Fibroblast of skin of abdomen (primary cell): ENCODE measurements around the gene ARRDC2.
"Not testable (repeated sequence)": the region's sequence is repeated elsewhere in the genome, so short reads cannot be mapped to it uniquely, and the experiment has no call there.

Experiments
- DNase-seq: peaks from one replicate; pipeline ENCODE4 v3.0.0-alpha.2; 2013

ARRDC2 gene

GRCh38 chr19:18017275-18018083 is 9.5 kb downstream of the ARRDC2 start:
- DNase-seq = no peak

DNA sequence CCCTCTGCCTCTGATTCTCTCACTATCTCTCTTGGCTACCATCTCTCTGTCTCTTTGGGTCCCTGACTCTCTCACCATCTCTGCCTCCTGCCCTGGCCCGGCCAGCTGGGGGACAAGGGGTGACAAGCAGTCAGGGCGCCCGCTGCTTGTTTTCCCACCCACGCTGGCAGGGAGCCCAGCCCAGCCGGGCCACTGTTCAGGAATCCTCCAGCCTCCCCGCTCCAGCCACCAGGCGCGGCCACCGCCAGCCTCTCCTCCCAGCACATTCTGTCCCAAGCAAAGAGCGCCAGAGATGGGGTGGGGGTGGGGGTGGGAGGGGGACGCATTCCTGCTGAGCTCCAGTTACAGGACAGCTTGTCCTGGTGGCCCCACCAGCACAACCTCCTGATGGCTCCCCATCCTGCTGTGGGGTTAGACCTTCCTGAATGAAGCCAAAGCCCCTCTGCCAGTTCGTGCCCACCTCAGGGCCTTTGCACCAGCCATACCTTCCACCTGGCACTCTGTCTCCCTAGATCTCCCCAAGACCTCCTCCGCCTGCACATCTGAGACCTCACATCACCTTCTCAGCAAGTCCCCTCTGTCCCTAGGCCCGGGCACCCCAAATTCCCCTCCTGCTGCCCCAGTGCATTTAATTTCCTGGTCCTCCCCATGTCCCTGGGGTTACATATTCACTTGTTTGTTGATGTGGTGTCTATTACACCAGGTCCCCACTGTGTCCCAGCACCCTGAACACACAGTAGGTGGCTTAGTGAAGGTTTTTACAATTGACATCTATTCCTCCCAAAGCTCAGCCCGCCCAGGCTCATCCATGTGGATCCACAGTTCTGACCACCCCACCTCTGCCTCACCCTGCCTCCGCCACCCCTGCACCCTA is 12.5 kb downstream of the ARRDC2 start:
- DNase-seq = peak; percentile 23

GRCh38 chr19:18021121-18021755 is 13.3 kb downstream of the ARRDC2 start:
- peak; percentile 84 for DNase-seq

GRCh38 chr19:18023622-18024251 is 15.8 kb downstream of the ARRDC2 start:
- peak; percentile 68 for DNase-seq

- no peak for DNase-seq
Observed at GRCh38 chr19:18027151-18027550, 19.2 kb downstream of the ARRDC2 start.

DNA sequence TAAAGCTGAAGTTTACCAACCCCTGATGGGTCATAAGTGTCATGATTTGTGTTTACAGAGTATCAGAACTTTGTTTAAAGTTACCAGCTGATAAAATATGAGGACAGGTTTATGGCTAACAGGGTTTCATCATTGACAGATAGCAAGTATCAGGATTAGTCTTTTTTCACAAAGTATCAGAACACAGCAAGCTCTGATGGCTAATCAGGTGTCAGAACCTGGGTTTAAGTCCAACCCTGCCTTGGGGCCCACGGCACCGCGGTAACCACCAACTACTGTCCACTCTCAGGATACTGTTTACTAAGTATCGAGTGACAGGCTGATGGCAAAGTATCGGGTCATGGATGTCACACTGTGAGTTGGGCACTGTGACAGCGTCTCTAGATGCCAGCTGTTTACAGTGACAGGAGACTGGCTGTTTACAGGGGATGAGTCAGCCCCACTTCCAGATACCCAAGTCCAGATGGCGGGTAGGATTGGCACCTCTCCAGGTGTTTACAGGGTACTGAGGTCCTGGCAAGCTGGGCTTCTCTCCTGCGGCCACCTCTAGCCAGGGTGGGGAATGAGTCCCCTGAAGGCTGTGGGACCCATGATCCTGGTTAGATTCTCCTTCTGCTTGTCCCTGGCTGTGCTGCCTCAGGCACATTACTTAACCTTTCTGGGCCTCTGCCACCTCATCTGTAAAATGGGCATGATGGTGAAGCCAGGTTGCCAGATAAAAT is 21.8 kb downstream of the ARRDC2 start:
- no peak for DNase-seq

- not testable (repeated sequence) for DNase-seq
Observed at GRCh38 chr19:18031401-18031800, 23.4 kb downstream of the ARRDC2 start.

DNA sequence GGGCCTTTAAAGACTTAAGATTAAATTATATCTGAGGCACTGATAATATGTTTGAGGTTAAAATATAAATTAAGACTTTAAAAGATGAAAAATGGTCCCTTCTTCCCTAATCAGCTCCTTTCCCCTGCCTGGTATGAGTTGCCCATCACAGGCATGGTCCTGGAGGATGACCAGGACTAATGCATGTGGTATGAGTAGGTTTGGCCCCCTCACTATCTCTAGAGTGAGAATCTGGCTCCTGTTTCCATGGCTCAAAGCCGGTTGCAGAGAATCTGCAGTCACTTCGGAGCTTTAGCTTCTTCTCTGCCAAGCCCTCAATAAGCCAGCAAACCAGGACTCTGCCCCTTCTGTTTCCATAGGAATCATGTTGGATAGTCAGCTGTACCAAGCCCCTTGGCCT is 24.1 kb downstream of the ARRDC2 start:
- DNase-seq = not testable (repeated sequence)

GRCh38 chr19:18041054-18041453 is 33.1 kb downstream of the ARRDC2 start:
- DNase-seq = no peak

DNA sequence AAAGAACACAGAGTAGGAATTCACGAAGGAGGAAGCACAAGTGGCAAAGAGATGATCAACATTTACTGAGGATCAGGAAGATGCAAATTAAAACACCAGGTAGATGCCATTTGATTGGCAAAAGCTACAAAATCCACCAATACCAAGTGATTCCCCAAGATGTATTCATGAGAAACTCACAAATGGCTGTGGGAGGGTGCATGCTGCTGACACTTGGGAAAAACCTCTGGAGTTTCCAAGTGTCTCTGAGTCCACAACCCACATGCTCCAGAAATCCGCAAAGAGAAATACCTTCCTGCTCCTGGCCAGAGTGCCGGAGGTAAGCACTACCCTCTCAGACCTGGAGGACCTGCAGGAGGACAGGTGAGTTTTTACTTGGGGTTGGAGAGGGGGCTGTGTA is 35.7 kb downstream of the ARRDC2 start:
- no peak for DNase-seq

- peak; percentile 58 for DNase-seq
Observed at GRCh38 chr19:18044825-18045304, 36.9 kb downstream of the ARRDC2 start.

DNA sequence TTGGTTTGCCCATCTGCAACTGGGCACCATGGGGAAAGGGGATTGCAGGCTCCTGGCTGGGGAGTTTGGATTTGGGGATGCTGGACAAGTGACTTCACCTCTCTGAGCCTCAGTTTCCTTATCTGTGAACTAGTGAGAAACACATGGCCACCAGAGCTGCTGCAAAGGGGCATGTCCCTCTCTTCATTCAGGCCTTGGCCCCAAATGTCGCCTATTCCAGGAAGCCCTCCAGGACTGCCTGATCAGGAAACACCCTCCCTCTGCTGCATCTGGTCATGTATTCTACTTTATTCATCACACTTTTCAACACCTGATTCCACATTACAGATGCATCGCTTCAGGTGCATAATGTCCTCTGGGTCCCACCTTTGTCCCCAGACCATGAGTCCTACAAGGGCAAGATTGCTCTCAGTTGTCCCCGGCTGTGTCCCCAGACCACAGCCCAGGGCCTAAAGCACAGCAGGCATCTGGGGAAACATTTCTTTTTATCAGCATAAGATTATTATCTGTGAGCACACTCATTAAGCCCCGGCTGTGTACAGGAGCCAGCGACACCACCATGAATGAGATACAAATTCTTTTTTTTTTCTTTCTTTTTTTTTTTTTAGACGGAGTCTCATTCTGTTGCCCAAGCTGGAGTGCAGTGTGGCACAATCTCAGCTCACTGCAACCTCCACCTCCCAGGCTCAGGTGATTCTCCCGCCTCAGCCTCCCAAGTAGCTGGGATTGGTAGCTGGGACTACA is 37.5 kb downstream of the ARRDC2 start:
- no peak for DNase-seq

DNA sequence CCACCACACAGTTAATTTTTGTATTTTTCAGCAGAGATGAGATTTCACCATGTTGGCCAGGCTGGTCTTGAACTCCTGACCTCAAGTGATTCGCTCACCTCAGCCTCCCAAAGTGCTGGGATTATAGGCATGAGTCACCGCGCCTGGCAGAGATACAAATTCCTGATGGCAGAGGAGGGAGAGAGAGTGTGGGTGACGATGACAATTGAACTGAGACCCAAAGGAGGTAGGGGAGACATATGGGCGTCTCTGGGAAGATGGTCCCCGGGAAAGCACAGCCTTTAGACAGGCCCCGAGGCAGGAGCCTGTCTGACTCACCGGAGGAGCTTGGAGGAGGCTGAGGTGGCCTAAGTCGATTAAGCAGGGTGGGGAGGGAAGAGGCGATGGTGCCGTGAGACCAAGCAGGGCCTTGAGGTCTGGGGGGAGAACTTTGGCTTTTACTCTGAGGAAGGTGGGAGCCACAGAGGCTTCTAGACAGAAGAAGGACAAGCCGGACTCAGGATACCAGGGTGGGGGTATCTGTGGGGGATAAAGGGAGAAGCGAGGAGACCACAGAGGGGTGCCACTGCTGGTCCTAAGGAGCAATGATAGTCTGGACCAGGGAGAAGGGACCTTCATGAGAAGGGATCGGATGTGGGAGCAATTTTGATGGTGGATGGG is 38.2 kb downstream of the ARRDC2 start:
- DNase-seq = peak; percentile 88

DNA sequence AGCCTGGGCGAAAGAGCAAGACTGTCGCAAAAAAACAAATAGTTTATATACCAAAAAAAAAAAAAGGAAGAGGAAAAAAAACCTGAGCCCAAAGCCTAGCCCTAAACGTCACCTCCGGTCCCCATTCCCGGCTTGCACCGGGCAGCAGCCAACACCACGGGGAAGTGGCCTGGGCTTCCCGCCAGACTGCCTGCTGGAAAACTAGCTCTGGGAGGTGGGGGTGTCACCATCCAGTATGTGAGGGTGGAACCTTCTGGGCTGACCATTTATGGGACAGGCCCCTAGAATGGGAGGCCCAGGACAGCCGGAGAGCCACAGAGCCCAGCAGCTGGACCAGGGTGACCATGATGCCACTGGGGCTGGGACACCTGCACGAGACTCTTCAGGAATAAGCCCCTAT is 41.4 kb downstream of the ARRDC2 start:
- DNase-seq = no peak

GRCh38 chr19:18051887-18052286 is 43.9 kb downstream of the ARRDC2 start:
- DNase-seq = no peak

DNA sequence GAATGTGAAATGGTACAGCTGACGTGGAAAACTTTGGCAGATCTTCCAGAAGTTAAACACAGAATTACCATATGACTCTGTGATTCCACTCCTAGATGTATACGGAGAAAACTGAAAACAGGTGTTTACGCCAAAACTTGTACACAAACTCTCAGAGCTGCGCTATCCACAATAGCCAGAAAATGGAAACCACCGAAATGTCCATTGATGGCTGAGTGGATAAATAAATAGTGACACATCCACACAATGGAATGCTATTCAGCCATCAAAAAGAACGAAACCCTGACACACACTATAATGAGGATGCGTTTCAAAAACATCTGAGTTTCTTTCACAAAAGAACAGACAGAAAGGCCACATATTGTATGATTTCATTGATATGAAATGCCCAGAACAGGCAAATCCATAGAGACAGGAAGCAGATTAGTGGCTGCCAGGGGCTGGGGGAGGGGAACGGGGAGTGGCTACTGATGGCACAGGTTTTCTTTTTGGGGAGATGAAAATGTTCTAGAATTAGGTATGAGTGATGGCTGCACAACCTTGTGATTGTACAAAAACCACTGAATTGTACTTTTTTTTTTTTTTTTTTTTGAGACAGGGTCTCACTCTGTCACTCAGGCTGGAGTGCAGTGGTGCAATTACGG is 45.7 kb downstream of the ARRDC2 start:
- peak; percentile 54 for DNase-seq

DNA sequence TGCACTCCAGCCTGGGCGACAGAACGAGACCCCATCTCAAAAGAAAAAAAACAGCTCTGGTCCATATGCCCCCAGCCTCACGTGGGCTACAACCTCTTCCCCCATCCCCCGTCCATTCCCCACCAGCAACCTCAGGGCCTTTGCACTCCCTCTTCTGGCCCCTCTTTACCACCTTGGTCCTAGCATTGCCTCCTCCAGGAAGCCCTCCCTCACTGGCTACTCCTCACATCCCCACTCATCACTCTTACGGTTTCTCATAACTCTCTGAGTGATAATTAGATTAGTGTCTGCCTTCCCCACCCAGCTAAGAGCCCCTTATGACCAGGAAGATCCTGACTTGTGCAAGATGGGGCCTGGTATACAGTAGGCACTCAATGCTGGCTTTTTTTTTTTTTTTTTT is 48.0 kb downstream of the ARRDC2 start:
- DNase-seq = no peak

GRCh38 chr19:18057557-18057956 is 49.6 kb downstream of the ARRDC2 start:
- no peak for DNase-seq

DNA sequence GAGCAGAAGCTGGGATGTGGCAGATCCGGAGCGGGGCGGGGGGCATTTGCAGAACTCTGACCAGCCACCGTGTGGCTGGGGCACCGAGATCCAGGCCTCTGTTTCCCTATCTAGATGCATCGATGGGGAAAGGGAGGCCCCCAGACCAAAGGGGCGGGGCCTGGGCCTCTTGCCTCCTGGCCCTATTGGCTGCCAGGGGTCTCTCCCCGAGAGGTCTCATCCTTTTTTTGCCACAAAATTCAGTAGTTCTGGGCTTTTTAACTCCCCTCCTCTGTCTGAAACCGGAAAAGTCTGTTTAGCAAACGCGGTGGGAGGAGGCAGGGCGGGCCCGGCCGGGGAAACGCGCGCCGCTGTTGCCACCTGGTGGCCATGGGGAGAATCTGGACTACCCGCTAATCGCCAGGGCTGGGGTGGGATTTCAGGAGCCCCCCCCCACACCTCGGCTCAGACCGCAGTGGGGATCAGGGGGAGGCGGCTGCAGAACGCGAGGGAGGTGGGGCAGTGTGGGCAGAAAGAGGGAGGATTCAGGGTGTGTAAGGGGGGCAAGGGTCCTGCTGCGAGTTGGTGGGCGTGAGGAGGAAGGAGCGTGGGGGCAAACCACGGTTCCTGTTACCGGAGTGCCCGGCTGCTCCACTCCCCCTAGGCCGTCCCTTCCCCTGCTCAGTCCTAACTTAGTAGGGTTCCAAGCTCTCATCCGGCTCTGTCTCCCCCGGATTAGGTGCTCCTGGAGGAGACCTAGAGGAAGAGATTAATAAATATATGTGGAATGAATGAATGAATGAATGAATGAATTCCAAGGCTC is 50.4 kb downstream of the ARRDC2 start:
- DNase-seq = peak; percentile 76
